Fibroblast of mammary gland (primary cell): Measurements from ENCODE around the gene APOF.
"Not testable (repeated sequence)": the region's sequence is repeated elsewhere in the genome, so short reads cannot be mapped to it uniquely, and the experiment has no call there.

Experiments used
- DNase-seq: peaks from one replicate; pipeline ENCODE4 v3.0.0-alpha.2; 2010; ENCODE audit warnings: low read depth
- H3K4me3 ChIP-seq: 2 replicates; pipeline ENCODE4 v1.5.1; 2011; ENCODE audit warnings: low read depth, mild to moderate bottlenecking, low read length, moderate library complexity; ENCODE audit not compliant: control insufficient read depth
- CTCF ChIP-seq: conservative IDR thresholded peaks from 2 replicates; pipeline ENCODE4 v1.5.1; 2011; ENCODE audit warnings: low read depth, low read length, inconsistent platforms; ENCODE audit not compliant: control insufficient read depth, insufficient read depth

Gene APOF

GRCh38 chr12:56336361-56337167 is 26.1 kb downstream of the APOF start:
- no peak overlapping the region for H3K4me3 ChIP-seq
- no peak for TF ChIP-seq CTCF
- no peak for DNase-seq

- H3K4me3 ChIP-seq, DNase-seq: not testable (repeated sequence)
Observed at GRCh38 chr12:56335527-56335926, 27.1 kb downstream of the APOF start.

- H3K4me3 ChIP-seq, result peak overlapping the region; percentile 80
- no peak for DNase-seq
- TF ChIP-seq CTCF, result no peak
Observed at GRCh38 chr12:56334490-56334793, 28.2 kb downstream of the APOF start.

GRCh38 chr12:56333679-56334489 is 28.8 kb downstream of the APOF start, which contains the start of gene PAN2:
PAN2 (minus strand) TSS chr12:56334000; CDS start chr12:56333094, 906 bp downstream.
- peak; percentile 67 for TF ChIP-seq CTCF
- peak; percentile 98 for DNase-seq
- H3K4me3 ChIP-seq, result peak within 1 kb of the TSS; percentile 80

GRCh38 chr12:56333197-56333678 is 29.4 kb downstream of the APOF start:
- no peak for TF ChIP-seq CTCF
- peak overlapping the region; percentile 80 for H3K4me3 ChIP-seq
- no peak for DNase-seq

GRCh38 chr12:56332512-56333196 is 30.0 kb downstream of the APOF start:
- H3K4me3 ChIP-seq, result peak overlapping the region; percentile 80
- no peak for DNase-seq
- TF ChIP-seq CTCF, result no peak
